GM18907 (cell line): ENCODE measurements around the gene PKD2L2.
"Not testable (repeated sequence)": the region's sequence is repeated elsewhere in the genome, so short reads cannot be mapped to it uniquely, and the experiment has no call there.

Experiments
- ATAC-seq: cut with Tn5 transposase; IDR thresholded peaks from one replicate; pipeline ENCODE4 v1.9.1; 2021; ENCODE audit warnings: mild to moderate bottlenecking, moderate library complexity; ENCODE audit not compliant: unreplicated experiment

Gene PKD2L2

GRCh38 chr5:137887831-137888230, 1.4 kb upstream of the PKD2L2 start:
- no peak for ATAC-seq

- ATAC-seq = no peak
Measured at GRCh38 chr5:137888466-137888862, 793 bp upstream of the PKD2L2 start.

- no peak for ATAC-seq
Measured at GRCh38 chr5:137890845-137891244, 1.6 kb downstream of the PKD2L2 start.

DNA sequence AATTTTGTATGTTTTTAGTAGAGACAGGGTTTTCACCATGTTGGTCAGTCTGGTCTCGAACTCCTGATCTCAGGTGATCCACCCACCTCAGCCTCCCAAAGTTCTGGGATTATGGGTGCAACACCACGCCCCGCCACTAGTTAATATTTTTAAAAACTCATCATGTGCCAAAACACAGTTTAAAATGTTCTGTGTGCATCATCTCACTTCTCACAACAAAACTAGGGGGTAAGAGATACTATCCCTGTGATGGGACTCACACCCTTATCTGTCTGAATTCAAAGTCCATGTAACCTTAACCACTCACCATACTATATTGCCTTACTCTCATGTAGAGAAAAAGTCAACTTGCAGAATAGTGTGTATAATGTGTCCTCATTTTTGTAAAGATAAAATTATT, 2.6 kb downstream of the PKD2L2 start:
- no peak for ATAC-seq

DNA sequence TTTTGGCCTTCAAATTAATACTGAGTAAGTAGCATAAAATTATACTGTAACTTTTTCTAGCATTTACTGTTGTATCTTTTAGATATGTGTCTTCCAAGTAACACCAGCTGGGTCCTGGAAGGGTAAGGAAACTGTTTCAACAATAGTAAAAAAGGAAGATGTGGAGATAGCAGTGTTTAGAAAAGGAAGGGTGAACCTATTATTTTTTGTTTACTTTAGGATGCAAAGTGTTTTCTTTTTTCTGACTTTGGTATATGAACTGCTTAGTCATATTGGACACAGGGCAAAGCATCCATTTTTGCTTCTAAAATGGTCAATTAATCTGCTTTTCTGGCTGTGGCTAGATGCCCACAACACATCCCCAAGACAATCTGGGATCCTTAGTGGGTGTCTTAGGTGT, 5.3 kb downstream of the PKD2L2 start:
- ATAC-seq = no peak

DNA sequence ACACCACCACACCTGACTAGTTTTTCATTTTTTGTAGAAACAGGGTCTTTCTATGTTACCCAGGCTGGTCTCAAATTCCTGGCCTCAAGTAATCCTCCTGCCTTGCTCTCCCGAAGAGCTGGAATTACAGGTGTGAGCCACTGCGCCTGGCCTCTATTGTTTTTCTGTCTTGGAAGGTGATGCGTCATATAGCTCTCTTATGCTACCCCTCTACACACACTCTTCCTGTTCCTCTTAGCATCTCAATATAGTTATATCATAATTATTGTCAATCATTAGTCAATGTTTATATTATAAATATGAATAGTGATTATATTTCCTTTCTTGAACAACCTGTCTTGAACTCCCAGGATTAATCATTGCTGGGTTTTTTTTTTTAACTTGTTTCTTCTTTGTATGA, 7.3 kb downstream of the PKD2L2 start:
- no peak for ATAC-seq

DNA sequence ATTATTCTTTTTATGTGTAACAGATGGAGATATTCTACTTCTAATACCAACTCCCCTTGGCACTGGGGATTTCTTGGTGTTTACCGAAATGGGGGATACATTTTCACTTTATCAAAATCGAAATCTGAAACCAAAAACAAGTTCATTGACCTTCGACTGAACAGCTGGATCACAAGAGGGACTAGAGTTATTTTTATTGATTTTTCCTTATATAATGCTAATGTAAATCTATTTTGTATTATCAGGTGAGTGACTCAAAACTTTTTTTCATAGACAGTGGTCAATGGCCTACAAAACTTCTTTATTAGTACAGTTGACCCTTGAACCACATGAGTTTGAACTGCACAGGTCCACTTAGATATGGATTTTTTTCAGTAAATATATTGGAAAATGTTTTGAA, 10.2 kb downstream of the PKD2L2 start:
- ATAC-seq = no peak

DNA sequence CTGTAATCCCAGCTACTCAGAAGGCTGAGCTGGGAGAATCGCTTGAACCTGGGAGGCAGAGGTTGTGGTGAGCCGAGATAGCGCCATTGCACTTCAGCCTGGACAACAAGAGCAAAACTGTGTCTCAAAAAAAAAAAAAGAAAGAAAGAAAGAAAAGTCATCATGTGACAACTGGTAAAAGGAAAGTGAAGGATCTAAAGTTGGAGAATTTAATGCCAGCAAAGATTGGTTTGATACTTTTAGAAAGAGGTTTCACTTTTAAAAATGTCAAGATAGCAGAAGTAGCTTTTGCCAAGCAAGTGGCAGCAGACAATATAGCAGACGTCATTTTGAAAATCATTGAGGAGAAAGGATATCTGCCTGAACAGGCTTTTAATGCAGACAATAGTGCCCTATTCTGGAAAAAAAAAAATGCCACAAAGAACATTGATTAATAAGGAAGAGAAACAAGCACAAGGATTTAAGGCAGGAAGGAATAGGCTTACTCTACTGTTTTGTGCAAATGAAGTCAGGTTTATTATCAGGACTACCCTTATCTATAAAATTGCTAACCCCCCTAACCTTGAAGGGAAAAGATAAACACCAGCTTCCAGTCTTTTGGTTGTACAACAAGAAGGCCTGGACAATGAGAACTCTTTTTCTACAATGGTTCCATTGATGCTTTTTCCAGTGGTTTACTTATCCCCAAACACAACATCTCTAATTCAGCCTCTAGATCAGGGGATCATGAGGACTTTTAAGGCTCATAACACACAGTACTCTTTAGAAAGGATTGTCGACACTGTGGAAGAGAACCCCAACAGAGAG, 12.0 kb downstream of the PKD2L2 start:
- no peak for ATAC-seq

GRCh38 chr5:137902408-137903133, 13.3 kb downstream of the PKD2L2 start:
- no peak for ATAC-seq

GRCh38 chr5:137914758-137915157, 25.5 kb downstream of the PKD2L2 start:
- ATAC-seq = no peak

DNA sequence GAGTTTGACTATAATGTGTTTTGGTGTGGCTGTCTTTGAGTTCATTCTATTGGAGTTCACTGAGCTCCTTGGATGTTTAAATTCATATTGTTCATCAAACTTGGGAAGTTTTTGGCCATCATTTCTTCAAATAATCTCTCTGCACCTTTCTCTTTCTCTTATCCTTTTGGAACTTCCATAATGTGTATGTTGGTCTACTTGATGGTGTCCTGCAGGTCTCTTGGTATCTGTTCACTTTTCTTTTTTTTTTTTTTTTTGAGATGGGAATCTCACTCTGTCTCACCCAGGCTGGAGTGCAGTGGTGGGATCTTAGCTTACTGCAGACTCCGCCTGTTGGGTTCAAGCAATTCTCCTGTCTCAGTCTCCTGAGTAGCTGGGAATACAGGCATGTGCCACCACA, 27.7 kb downstream of the PKD2L2 start:
- ATAC-seq = no peak

GRCh38 chr5:137921931-137922330, 32.7 kb downstream of the PKD2L2 start:
- ATAC-seq = no peak

DNA sequence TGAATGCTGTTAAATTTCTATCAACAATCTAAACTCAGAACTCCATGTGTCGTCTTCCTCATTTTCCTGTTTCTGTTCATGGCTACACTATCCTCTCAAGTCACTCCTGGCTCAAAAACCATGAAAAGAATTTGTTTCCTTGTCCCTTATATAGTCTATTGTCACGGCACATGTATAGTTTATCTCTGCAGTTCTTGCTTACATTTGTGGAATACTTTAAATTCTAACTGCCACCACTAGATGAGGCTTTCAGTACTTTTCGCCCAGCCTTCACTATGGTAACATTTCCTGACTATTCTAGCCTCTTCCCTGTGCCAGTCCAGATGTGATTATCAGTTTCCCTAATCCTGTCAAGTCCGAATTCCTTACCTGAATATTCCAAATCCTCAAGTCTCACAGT, 34.6 kb downstream of the PKD2L2 start:
- no peak for ATAC-seq

GRCh38 chr5:137932800-137933199, 43.5 kb downstream of the PKD2L2 start:
- ATAC-seq = no peak

- ATAC-seq = no peak
Measured at GRCh38 chr5:137933491-137933911, 44.2 kb downstream of the PKD2L2 start.

DNA sequence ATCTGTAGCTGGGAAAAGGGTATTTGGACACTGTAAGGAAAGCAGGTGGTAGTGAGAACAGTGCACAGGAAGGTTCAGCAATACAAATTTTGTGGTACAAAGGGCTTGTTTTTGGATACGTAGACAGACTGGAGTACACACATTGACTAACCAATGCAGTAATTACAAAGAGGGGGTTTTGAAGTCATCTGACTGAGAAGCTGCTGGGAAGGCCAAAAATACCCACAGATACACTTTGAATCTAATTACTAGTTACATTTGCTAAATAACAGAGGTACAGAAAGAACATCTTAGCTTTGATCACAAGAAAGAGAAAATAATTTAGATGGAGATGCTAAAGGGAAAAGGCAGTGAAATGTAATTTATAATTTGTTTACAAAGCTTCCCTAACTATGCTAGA, 45.9 kb downstream of the PKD2L2 start:
- no peak for ATAC-seq

DNA sequence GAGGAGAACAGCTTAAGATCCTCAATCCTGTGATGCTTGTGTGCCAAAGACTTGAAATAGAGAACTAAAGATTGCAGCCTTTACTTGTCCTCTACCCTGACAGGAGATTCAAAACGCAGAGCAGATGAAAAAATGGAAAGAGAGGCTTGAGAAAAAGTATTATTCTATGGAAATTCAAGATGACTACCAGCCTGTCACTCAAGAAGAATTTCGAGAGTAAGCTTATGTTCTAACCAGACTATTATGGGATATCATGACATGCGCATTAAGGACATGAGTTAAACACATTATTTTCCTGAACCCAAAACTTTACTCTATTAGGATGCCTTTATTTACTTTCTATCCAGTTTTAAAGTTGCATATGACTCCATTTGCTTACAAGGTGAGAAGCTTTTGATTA, 46.4 kb downstream of the PKD2L2 start:
- ATAC-seq = no peak

GRCh38 chr5:137937994-137938750, 48.9 kb downstream of the PKD2L2 start:
- ATAC-seq = no peak

DNA sequence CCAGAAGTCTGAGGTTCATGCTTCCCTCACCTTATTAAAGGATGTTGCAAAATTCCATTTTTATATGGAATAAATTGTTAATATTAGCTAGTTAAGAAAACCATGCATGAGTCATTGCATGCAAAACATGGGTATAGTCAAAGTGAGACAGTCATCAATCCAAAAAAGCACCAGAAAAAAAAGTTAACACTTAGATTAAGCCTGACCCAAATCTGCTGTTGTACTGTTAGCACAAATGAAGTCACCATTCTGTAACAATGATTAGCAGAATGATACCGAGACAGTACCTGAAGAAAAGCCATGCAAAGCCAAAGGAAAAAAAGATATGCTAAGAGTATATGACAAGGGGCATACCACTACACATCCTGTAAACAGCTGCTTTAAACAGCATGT, 49.5 kb downstream of the PKD2L2 start:
- ATAC-seq = no peak

GRCh38 chr5:137939331-137939730, 50.1 kb downstream of the PKD2L2 start:
- no peak for ATAC-seq

DNA sequence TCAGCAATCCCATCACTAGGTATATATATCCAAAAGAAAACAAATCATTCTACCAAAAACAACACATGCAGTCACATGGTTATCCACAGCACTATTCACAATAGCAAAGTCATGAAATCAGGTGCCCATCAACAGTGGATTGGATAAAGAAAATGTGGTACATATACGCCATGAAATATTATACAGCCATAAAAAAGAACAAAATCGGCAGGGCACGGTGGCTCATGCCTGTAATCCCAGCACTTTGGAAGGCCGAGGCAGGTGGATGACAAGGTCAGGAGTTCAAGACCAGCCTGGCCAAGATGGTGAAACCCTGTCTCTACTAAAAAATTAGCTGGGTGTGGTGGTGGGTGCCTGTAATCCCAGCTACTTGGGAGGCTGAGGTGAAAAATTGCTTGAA, 55.0 kb downstream of the PKD2L2 start:
- ATAC-seq = not testable (repeated sequence)

DNA sequence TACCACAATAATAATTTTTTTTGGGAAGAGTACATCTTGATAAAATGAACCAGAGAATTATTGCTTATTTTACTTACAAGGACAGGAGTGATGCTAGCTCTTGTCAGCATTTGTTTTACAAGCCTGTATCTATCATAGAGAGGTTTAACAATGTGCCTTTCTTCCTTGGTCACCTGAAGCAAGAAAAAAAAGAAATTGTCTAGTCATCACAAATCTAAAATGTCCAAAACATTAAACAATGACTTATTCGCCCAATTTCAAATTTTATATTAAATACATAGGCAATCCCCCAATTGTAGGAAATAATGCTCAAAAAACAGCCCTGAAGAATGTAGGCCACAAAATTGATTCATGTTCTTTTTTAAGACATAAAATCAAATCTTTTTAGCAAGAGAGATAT, 56.6 kb downstream of the PKD2L2 start:
- ATAC-seq = no peak
